Measurements from ENCODE around the gene BHLHE41.

- TF ChIP-seq TAF1 (IDR thresholded peaks at IDR 0.05; ENCODE audit: borderline replicate concordance, low read depth, low read length) (no peak), POLR2A (IDR thresholded peaks at IDR 0.05; ENCODE audit: low read depth, low read length) (no peak), POLR2AphosphoS5 (IDR thresholded peaks at IDR 0.05; ENCODE audit: low read depth, low read length) (no peak)
Observed at GRCh38 chr12:26157001-26157400, 32.2 kb upstream of the BHLHE41 start.
